ENCODE data around the gene NRXN3.

DNA sequence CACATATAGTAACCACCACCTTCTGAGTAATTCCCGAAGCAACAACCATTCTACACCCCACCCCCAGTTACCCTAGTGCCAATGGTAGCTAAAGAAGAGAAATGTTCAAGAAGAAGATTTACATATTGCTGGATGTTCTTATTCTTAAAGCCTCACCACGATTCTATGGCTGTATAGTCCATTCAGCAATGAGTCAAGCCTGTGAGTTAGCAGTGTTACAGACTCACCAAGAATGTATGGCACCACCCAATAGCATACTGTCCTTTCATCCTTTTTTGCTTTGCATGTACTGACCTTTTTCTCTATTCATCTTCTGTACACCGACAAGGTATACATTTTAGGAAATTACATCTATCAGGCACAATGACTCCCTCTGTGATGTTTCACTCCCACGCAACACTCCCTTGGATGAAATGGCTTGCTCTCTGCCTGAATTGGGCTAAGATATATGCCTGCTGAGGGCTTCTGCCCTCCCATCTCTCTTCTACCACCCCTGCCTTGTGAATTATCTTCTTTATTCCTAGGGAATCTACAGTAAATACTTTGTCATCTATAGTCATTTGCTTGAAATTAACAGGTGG is 1095.3 kb downstream of the NRXN3 start:
- TF ChIP-seq CTCF (IDR thresholded peaks at IDR 0.05) (no peak), POLR2A (IDR thresholded peaks at IDR 0.05) (no peak)
